Measurements from ENCODE around the gene ZNF763. TPM values are rescaled to one million over a fixed set of nuclear protein-coding genes. Genes with fewer than 3 reads are reported as not detected.
A peak's percentile ranks its signal among the peaks of the same experiment; 100 is the strongest.
"Not testable (repeated sequence)": the region's sequence is repeated elsewhere in the genome, so short reads cannot be mapped to it uniquely, and the experiment has no call there.

The ZNF763 gene
- polyA plus RNA-seq, 6 donors from 2014 or later, result 3.8 to 8.2 (median 6.0) TPM; not detected in 1

GRCh38 chr19:11944656-11945055 lies 20.2 kb upstream of the ZNF763 start:
- Mint-ChIP-seq H3K36me3 (peaks cover 53 to 73% of the 10 kb centered on the region in 2 donors), H3K27me3 (no peaks in the 10 kb centered on the region), H3K27ac (no peak overlapping the region), H3K9me3 (peaks cover 0 to 93% (median 87%) of the 10 kb centered on the region in 7 donors), H3K4me1 (peaks cover 0 to 11% (median 0%) of the 10 kb centered on the region in 3 donors), H3K4me3 (no peak overlapping the region)
- no peak for ATAC-seq (ENCODE audit: low read depth in 2 of 2)
- no peak for DNase-seq

GRCh38 chr19:11948646-11949045 lies 16.2 kb upstream of the ZNF763 start:
- Mint-ChIP-seq H3K27me3 (no peaks in the 10 kb centered on the region), H3K4me3 (no peak overlapping the region), H3K4me1 (peaks cover 0 to 5% (median 0%) of the 10 kb centered on the region in 3 donors), H3K27ac (peak overlapping the region in 1 of 6 donors; percentile 16), H3K9me3 (peaks cover 4 to 91% (median 81%) of the 10 kb centered on the region in 7 donors), H3K36me3 (peaks cover 43 to 76% of the 10 kb centered on the region in 2 donors)
- ATAC-seq (ENCODE audit: low read depth in 2 of 2) (no peak), DNase-seq (no peak)

DNA sequence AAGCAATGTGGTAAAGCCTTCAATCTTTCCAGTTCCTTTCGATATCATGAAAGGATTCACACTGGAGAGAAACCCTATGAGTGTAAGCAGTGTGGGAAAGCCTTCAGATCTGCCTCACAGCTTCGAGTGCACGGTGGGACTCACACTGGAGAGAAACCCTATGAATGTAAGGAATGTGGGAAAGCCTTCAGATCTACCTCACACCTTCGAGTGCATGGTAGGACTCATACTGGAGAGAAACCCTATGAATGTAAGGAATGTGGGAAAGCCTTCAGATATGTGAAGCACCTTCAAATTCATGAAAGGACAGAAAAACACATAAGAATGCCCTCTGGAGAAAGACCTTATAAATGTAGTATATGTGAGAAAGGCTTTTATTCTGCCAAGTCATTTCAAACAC lies 15.6 kb upstream of the ZNF763 start:
- Mint-ChIP-seq H3K4me3 (no peak overlapping the region), H3K27me3 (no peaks in the 10 kb centered on the region), H3K27ac (peak overlapping the region in 1 of 6 donors; percentile 16), H3K9me3 (peaks cover 4 to 90% (median 78%) of the 10 kb centered on the region in 7 donors), H3K36me3 (peaks cover 43 to 71% of the 10 kb centered on the region in 2 donors), H3K4me1 (peaks cover 0 to 5% (median 0%) of the 10 kb centered on the region in 3 donors)
- DNase-seq (no peak), ATAC-seq (ENCODE audit: low read depth in 2 of 2) (no peak)

GRCh38 chr19:11949614-11950080 lies 15.2 kb upstream of the ZNF763 start:
- not testable (repeated sequence) for DNase-seq; H3K27me3 Mint-ChIP-seq; H3K27ac Mint-ChIP-seq; H3K4me1 Mint-ChIP-seq; ATAC-seq (ENCODE audit: low read depth in 2 of 2)
- H3K9me3 Mint-ChIP-seq, result peaks cover 4 to 88% (median 78%) of the 10 kb centered on the region in 7 donors
- peaks cover 39 to 66% of the 10 kb centered on the region in 2 donors for H3K36me3 Mint-ChIP-seq
- H3K4me3 Mint-ChIP-seq, result peak overlapping the region in 1 of 8 donors; percentile 24

DNA sequence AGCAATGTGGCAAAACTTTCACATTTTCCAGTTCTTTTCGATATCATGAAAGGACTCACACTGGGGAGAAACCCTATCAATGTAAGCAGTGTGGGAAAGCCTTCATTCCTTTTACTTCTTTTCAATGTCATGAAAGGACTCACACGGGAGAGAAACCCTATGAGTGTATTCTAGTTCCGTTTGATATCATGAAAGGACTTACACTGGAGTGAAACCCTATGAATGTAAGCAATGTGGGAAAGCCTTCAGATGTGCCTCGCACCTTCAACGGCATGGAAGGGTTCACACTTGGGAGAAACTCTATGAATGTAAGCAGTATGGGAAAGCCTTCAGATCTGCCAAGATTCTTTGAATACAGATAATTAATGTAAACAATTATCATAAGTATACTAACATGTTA lies 14.5 kb upstream of the ZNF763 start:
- no peak overlapping the region for H3K4me3 Mint-ChIP-seq
- H3K9me3 Mint-ChIP-seq, result peaks cover 4 to 87% (median 75%) of the 10 kb centered on the region in 7 donors
- no peak for DNase-seq
- H3K27me3 Mint-ChIP-seq, result no peaks in the 10 kb centered on the region
- H3K36me3 Mint-ChIP-seq, result peaks cover 38 to 60% of the 10 kb centered on the region in 2 donors
- peaks cover 0 to 3% (median 0%) of the 10 kb centered on the region in 3 donors for H3K4me1 Mint-ChIP-seq
- ATAC-seq (ENCODE audit: low read depth in 2 of 2), result no peak
- no peak overlapping the region for H3K27ac Mint-ChIP-seq

DNA sequence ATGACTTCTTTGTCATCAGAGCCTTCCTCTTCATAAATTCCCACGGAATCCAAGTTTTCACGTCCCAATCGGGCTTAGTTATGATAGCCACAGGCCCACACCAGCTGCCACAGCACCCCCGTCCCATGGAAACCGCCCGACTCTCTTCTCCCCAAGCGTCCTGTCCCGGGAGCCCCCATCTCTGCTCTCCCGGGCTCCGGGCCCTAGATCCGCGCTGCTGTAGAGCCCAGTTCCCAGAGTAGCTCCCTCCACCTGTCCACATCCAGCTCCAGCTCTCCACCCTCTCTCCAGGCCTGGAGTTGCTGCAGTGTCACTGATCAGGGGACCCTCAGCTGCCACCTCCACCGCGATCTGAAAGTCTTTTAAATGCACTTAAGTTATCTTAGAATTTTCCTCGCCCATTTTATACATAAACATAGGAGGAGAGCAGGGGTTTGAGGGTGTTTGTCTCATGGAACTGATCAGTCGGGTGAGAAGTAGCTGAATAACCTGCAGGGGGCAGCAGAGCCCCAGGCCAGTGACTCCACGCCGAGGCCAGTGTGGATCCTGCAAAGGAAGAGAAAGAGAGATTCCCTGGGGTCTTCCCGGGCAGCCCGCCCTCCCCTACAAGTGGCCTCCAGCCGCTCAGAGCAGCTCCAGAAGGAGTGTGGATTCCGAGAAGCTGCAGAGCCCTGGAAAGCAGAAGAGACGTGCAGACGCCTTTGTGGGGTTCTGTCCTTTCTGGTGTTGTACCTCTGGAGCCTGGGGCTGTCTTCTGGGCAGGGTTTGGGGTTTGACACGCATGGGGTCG lies 1.1 kb upstream of the ZNF763 start:
- Mint-ChIP-seq H3K4me3 (peak overlapping the region; percentile 90 to 99 (median 96)), H3K27me3 (no peaks in the 10 kb centered on the region), H3K36me3 (peaks cover 0 to 13% of the 10 kb centered on the region in 2 donors), H3K27ac (peak overlapping the region; percentile 97 to 99 (median 98)), H3K9me3 (peaks cover 0 to 1% (median 0%) of the 10 kb centered on the region in 7 donors), H3K4me1 (peaks cover 22 to 36% (median 29%) of the 10 kb centered on the region in 3 donors)
- peak; percentile 18 to 24 for ATAC-seq (ENCODE audit: low read depth in 2 of 2)
- peak; percentile 69 for DNase-seq

- no peak for ATAC-seq (ENCODE audit: low read depth in 2 of 2)
- peaks cover 0 to 1% (median 0%) of the 10 kb centered on the region in 7 donors for H3K9me3 Mint-ChIP-seq
- H3K27ac Mint-ChIP-seq, result peak overlapping the region; percentile 97 to 99 (median 98)
- H3K27me3 Mint-ChIP-seq, result no peaks in the 10 kb centered on the region
- peaks cover 22 to 36% (median 29%) of the 10 kb centered on the region in 3 donors for H3K4me1 Mint-ChIP-seq
- no peak for DNase-seq
- H3K36me3 Mint-ChIP-seq, result peaks cover 0 to 13% of the 10 kb centered on the region in 2 donors
- H3K4me3 Mint-ChIP-seq, result peak overlapping the region; percentile 90 to 99 (median 96)
Measured at GRCh38 chr19:11964496-11964857, 363 bp upstream of the ZNF763 start.

DNA sequence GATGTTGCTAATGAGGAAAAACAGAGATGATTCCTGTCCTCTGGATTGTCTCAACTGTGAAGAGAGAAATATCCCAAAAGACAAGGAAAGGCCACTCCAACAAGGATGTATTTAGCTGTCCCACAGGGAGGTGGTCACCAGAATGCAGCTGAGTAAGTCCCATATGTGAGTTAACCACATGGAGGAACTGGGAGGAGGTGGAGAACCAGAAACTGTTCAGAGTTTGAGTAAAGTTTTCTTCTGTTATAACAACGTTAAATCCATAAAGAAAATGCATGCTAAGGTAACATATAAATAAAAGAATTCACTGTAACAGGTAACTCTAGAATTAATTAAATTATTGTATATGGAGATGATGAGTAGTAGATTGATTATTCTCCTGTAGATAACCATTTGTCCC lies 5.3 kb downstream of the ZNF763 start:
- no peak for ATAC-seq (ENCODE audit: low read depth in 2 of 2)

GRCh38 chr19:11971041-11971440 lies 6.2 kb downstream of the ZNF763 start:
- no peaks in the 10 kb centered on the region for H3K27me3 Mint-ChIP-seq
- no peak for ATAC-seq (ENCODE audit: low read depth in 2 of 2)
- H3K36me3 Mint-ChIP-seq, result peaks cover 6 to 14% of the 10 kb centered on the region in 2 donors
- H3K9me3 Mint-ChIP-seq, result peaks cover 2 to 10% (median 4%) of the 10 kb centered on the region in 7 donors
- H3K27ac Mint-ChIP-seq, result no peak overlapping the region
- H3K4me1 Mint-ChIP-seq, result peaks cover 0 to 21% (median 20%) of the 10 kb centered on the region in 3 donors
- H3K4me3 Mint-ChIP-seq, result no peak overlapping the region
- no peak for DNase-seq

More for the DNA sequence above, 5.3 kb downstream of the ZNF763 start:
- no peak overlapping the region for H3K4me3 Mint-ChIP-seq
- H3K27ac Mint-ChIP-seq, result no peak overlapping the region
- peaks cover 0 to 9% (median 4%) of the 10 kb centered on the region in 7 donors for H3K9me3 Mint-ChIP-seq
- no peak for DNase-seq
- H3K4me1 Mint-ChIP-seq, result peaks cover 8 to 28% (median 27%) of the 10 kb centered on the region in 3 donors
- H3K36me3 Mint-ChIP-seq, result peaks cover 6 to 14% of the 10 kb centered on the region in 2 donors
- no peaks in the 10 kb centered on the region for H3K27me3 Mint-ChIP-seq

DNA sequence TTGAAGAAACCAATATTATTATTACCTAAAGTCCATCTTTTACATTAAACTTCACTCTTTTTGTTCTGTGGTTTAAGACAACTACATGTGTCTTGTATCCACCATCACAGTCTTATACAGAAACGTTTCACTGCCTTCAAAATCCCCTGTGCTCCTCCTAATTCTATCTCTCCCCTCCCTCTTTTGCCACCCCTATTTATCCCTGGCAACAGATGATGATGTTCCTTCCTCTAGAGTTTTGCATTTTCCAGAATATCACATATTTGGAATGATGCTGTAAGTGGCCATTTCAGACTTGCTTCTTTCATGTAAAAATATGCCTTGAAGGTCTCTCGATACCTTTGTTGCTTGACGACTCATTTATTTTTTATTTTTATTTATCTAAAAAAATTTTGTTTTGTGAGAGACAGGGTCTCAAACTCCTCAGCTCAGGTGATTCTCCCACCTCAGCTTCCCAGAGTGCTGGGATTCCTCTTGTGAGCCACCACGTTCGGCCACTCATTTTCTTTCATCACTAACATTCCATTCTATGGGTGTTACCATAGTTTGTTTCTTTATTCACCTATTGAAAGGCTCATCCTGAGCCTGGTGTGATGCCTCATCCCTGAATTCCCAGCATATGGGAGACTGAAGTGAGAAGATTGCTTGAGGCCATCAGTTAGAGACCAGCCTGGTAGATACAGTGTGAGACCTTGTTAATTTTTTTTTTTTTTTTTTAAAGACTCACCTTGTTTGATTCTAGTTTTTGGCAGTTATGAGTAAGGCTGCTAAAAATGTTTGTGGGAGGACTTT lies 8.4 kb downstream of the ZNF763 start:
- Mint-ChIP-seq H3K27ac (no peak overlapping the region), H3K4me3 (no peak overlapping the region)

GRCh38 chr19:11978492-11979100 lies 13.8 kb downstream of the ZNF763 start:
- Mint-ChIP-seq H3K27me3 (no peaks in the 10 kb centered on the region), H3K36me3 (peaks cover 33 to 36% of the 10 kb centered on the region in 2 donors), H3K4me3 (no peak overlapping the region), H3K27ac (no peak overlapping the region), H3K9me3 (peaks cover 4 to 75% (median 63%) of the 10 kb centered on the region in 7 donors), H3K4me1 (peaks cover 0 to 6% (median 4%) of the 10 kb centered on the region in 3 donors)
- no peak for ATAC-seq (ENCODE audit: low read depth in 2 of 2)
- DNase-seq, result no peak

More for the DNA sequence above, 8.4 kb downstream of the ZNF763 start:
- Mint-ChIP-seq H3K36me3 (peaks cover 22 to 24% of the 10 kb centered on the region in 2 donors), H3K4me1 (peaks cover 0 to 16% (median 9%) of the 10 kb centered on the region in 3 donors), H3K27me3 (no peaks in the 10 kb centered on the region), H3K9me3 (peaks cover 4 to 30% (median 20%) of the 10 kb centered on the region in 7 donors)
- DNase-seq, result no peak
- ATAC-seq (ENCODE audit: low read depth in 2 of 2), result no peak

- Mint-ChIP-seq H3K27me3 (no peaks in the 10 kb centered on the region), H3K36me3 (peaks cover 33 to 36% of the 10 kb centered on the region in 2 donors), H3K4me3 (no peak overlapping the region), H3K4me1 (peaks cover 0 to 3% (median 0%) of the 10 kb centered on the region in 3 donors), H3K27ac (no peak overlapping the region), H3K9me3 (peaks cover 0 to 73% (median 63%) of the 10 kb centered on the region in 7 donors)
- ATAC-seq (ENCODE audit: low read depth in 2 of 2) (no peak), DNase-seq (no peak)
Measured at GRCh38 chr19:11979527-11979926, 14.7 kb downstream of the ZNF763 start.

DNA sequence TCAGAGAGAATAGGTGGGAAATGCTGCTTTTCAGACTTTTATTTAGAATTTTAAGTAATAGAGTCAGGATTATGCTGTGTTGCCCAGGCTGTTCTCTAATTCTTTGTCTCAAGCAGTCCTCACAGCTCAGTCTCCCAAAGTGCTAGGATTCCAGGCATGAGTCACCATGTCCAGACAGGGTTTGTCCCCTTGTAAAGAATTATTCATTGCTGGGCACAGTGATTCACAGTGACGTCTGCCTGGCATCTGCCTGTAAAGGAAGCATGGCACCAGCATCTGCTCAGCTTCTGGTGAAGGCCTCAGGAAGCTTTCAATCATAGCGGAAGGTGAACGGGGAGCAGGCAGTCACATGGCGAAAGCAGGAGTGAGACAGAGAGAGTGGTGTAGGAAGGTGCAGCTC lies 17.7 kb downstream of the ZNF763 start:
- Mint-ChIP-seq H3K9me3 (peaks cover 0 to 54% (median 48%) of the 10 kb centered on the region in 7 donors), H3K27me3 (no peaks in the 10 kb centered on the region), H3K27ac (no peak overlapping the region), H3K4me3 (peak overlapping the region in 1 of 8 donors; percentile 30), H3K36me3 (peaks cover 24 to 26% of the 10 kb centered on the region in 2 donors), H3K4me1 (peaks cover 7 to 8% (median 7%) of the 10 kb centered on the region in 3 donors)
- ATAC-seq (ENCODE audit: low read depth in 2 of 2) (no peak), DNase-seq (no peak)
